ENCODE results near the gene ZNF598. TPM values are rescaled to one million over a fixed set of nuclear protein-coding genes. Genes with fewer than 3 reads are reported as not detected.
"Not testable (repeated sequence)": the region's sequence is repeated elsewhere in the genome, so short reads cannot be mapped to it uniquely, and the experiment has no call there.

ZNF598 gene
- total RNA-seq, 1 donor from 2014 or later, result 50.3 TPM

DNA sequence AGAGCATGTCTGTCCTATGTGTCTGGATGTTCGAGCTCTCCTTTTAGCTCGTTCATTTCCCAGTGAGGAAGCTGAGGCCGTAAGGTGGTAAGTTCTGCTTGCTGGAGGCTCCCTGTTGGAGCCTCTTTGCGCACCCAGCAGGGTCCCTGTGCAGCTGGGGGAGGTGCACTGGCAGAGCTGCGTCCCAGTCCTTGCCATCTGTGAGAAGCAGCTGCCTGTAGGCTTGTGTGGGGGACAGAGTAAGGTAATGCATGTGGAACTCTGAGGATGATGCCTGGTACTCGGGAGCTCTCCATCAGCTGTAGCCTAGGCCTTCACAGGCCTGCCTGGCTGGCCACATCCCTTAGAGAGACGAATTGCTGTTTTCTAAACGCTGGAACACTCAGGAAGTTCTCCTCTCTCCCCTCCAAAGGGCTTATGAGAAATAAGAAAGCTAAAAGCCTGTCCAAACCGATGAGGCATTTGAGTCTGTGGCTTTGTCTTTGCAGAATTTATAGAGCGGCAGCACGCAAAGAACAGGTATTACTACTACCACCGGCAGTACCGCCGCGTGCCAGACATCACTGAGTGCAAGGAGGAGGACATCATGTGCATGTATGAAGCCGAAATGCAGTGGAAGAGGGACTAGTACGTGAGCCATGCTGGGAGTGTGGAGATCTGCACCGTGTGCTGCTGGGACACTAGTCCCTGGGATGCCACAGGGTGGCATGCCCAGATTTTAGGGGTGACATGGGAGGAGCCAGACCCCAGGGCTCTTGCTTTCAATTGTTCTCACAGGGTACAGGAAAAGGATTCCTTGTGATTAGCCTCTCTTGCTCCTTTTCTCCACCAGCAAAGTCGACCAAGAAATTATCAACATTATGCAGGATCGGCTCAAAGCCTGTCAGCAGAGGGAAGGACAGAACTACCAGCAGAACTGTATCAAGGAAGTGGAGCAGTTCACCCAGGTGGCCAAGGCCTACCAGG is 48.7 kb downstream of the ZNF598 start:
- no peak for DNase-seq (ENCODE audit: low read depth)

DNA sequence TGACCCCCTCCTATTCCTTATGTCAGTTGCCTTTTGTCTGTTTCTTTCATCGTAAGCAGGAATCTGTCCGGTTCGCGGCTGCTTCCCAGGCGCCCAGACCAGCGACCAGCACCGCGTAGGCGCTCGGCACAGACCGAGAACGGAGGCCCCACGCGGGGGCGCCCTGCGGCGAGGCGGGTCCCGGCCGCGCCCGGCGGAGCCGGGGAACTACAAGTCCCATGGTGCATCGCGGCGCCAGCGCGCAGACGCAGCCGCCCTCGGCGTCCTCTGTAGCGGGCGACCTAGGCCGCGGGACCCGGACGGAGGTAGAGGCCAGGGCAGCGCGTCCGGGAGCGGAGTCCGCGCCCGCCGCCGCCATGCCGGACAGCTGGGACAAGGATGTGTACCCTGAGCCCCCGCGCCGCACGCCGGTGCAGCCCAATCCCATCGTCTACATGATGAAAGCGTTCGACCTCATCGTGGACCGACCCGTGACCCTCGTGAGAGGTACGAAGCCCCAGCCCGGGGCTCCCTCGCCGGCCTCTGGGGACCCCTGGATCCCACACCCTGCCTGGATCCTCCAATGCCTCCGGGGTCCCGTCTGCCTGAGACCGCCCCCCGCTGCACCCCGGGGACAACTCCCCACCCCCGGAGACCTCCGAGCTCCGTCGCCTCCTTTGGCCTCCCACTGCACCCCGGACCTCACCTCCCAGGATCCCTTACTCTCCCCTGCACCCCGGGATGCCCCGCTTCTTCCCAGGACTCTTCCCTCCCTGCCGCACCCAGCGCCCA is 50.2 kb downstream of the ZNF598 start, which contains the start of gene NDUFB10:
Gene NDUFB10 (plus strand): TSS at position 270 of the 771 bp plus-strand sequence. CDS start 87 bp downstream, at position 357.
- peak; percentile 88 for DNase-seq (ENCODE audit: low read depth)

DNA sequence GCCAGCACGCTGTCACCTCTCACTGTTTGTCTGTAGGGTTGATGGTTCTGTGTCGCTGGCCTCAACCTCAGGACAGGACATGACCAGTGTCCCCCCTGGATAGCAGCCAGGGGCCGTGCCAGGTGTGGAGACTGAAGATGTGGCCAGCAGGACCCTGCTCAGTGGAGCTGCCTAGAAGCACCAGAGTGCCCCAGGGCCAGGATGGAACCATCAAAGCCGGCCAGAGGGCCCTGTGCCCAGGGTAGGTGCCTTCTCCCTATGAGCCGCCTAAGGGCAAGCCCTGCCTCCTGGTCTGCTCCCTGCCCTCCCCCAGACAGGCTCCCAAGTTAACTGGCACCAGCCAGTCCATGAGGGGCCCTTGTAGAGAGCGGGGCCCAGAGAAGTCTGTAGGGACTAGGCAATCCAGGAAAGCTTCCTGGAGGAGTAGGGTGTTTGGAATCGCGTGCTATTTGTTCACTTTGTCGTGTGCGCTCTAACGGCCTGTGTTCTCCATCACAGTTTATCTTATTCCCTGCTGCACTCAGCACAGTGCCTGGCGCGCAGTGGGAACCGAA is 50.8 kb downstream of the ZNF598 start:
- DNase-seq (ENCODE audit: low read depth), result no peak

- DNase-seq (ENCODE audit: low read depth), result not testable (repeated sequence)
Measured at GRCh38 chr16:1958143-1958491, 51.5 kb downstream of the ZNF598 start.

- DNase-seq (ENCODE audit: low read depth), result not testable (repeated sequence)
Measured at GRCh38 chr16:1957434-1958142, 52.0 kb downstream of the ZNF598 start.

GRCh38 chr16:1953734-1954133 is 55.9 kb downstream of the ZNF598 start:
- DNase-seq (ENCODE audit: low read depth), result no peak

GRCh38 chr16:1950559-1950958 is 59.1 kb downstream of the ZNF598 start:
- DNase-seq (ENCODE audit: low read depth), result peak; percentile 67

DNA sequence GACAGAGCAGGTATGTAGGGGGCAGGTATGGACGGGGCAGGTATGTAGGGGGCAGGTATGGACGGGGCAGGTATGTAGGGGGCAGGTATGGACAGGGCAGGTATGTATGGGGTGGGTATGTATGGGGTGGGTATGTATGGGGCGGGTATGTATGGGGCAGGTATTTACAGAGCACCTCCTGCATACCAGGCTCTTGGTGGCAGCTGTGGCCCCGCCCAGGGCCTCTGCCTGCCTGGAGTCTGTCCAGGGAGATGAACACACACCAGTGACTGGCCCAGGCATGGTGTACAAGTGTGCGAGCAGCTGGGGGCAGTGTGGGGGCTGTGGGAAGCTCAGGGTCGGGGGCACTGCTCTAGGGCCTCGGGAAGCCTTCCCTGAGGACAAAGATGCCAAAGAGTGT is 59.6 kb downstream of the ZNF598 start:
- DNase-seq (ENCODE audit: low read depth), result peak; percentile 60

- no peak for DNase-seq (ENCODE audit: low read depth)
Measured at GRCh38 chr16:1949507-1949906, 60.1 kb downstream of the ZNF598 start.

Other genes with a start within 250 kb of the ZNF598 start
- gene NME3, start 238.3 kb downstream of the ZNF598 start, total RNA-seq, result 51.2 and 61.2 TPM in 2 replicates
- 15.0 and 17.2 TPM in 2 replicates for gene EME2, start 237.0 kb downstream of the ZNF598 start, total RNA-seq
- gene MRPS34, start 236.7 kb downstream of the ZNF598 start, total RNA-seq, result 152 TPM in 2 replicates
- 27.0 and 39.6 TPM in 2 replicates for gene SPSB3, start 227.2 kb downstream of the ZNF598 start, total RNA-seq
- 114 and 157 TPM in 2 replicates for gene NUBP2, start 226.9 kb downstream of the ZNF598 start, total RNA-seq
- not detected in 2 replicates for gene IGFALS, start 216.1 kb downstream of the ZNF598 start, total RNA-seq
- 178 and 182 TPM in 2 replicates for gene HAGH, start 183.0 kb downstream of the ZNF598 start, total RNA-seq
- 48.6 and 53.2 TPM in 2 replicates for gene FAHD1, start 182.6 kb downstream of the ZNF598 start, total RNA-seq
- gene MEIOB, start 137.7 kb downstream of the ZNF598 start, total RNA-seq, result not detected in 2 replicates
- gene HS3ST6, start 91.4 kb downstream of the ZNF598 start, total RNA-seq, result not detected in 2 replicates
- gene MSRB1, start 66.6 kb downstream of the ZNF598 start, total RNA-seq, result 23.2 and 26.8 TPM in 2 replicates
- 4.0 and 5.8 TPM in 2 replicates for gene RPL3L, start 55.1 kb downstream of the ZNF598 start, total RNA-seq
- 206 and 226 TPM in 2 replicates for gene NDUFB10, start 50.3 kb downstream of the ZNF598 start, total RNA-seq
- 1,943 and 2,126 TPM in 2 replicates for gene RPS2, start 45.0 kb downstream of the ZNF598 start, total RNA-seq
- 0.24 TPM in 1 of 2 replicates, not detected in the other for gene RNF151, start 43.0 kb downstream of the ZNF598 start, total RNA-seq
- gene TBL3, start 37.8 kb downstream of the ZNF598 start, total RNA-seq, result 46.8 and 66.4 TPM in 2 replicates
- gene NOXO1, start 28.4 kb downstream of the ZNF598 start, total RNA-seq, result 1.1 and 3.1 TPM in 2 replicates
- gene GFER, start 25.6 kb downstream of the ZNF598 start, total RNA-seq, result 19.9 and 22.6 TPM in 2 replicates
- 0.51 and 2.7 TPM in 2 replicates for gene SYNGR3, start 19.9 kb downstream of the ZNF598 start, total RNA-seq
- gene NPW, start 10.0 kb upstream of the ZNF598 start, total RNA-seq, result 0.29 and 0.83 TPM in 2 replicates
- gene NHERF2, start 17.1 kb upstream of the ZNF598 start, total RNA-seq, result 38.1 and 52.7 TPM in 2 replicates
- gene NTHL1, start 38.0 kb upstream of the ZNF598 start, total RNA-seq, result 17.3 and 25.7 TPM in 2 replicates
- 49.6 and 81.9 TPM in 2 replicates for gene TSC2, start 38.2 kb upstream of the ZNF598 start, total RNA-seq
- gene PKD1, start 126.1 kb upstream of the ZNF598 start, total RNA-seq, result 180 and 198 TPM in 2 replicates
- 0.91 and 1.9 TPM in 2 replicates for gene RAB26, start 138.8 kb upstream of the ZNF598 start, total RNA-seq
- 95.8 and 120 TPM in 2 replicates for gene TRAF7, start 146.0 kb upstream of the ZNF598 start, total RNA-seq
- gene CASKIN1, start 186.8 kb upstream of the ZNF598 start, total RNA-seq, result 1.0 and 1.4 TPM in 2 replicates
- 30.3 and 46.9 TPM in 2 replicates for gene MLST8, start 195.6 kb upstream of the ZNF598 start, total RNA-seq
- gene BRICD5, start 201.0 kb upstream of the ZNF598 start, total RNA-seq, result 4.3 and 7.2 TPM in 2 replicates
- 47.8 and 49.0 TPM in 2 replicates for gene PGP, start 205.0 kb upstream of the ZNF598 start, total RNA-seq
- gene E4F1, start 213.8 kb upstream of the ZNF598 start, total RNA-seq, result 33.6 and 35.3 TPM in 2 replicates
- gene DNASE1L2, start 226.6 kb upstream of the ZNF598 start, total RNA-seq, result 2.2 and 2.4 TPM in 2 replicates
- 39.6 and 46.4 TPM in 2 replicates for gene ECI1, start 241.8 kb upstream of the ZNF598 start, total RNA-seq